HG03064 (cell line): Measurements from ENCODE around the gene STX18.
"Not testable (repeated sequence)": the region's sequence is repeated elsewhere in the genome, so short reads cannot be mapped to it uniquely, and the experiment has no call there.

Source experiments
- ATAC-seq: cut with Tn5 transposase; IDR thresholded peaks from one replicate; pipeline ENCODE4 v1.9.1; 2021; ENCODE audit warnings: low read depth; ENCODE audit not compliant: unreplicated experiment

The STX18 gene

GRCh38 chr4:4485806-4486205, 56.0 kb downstream of the STX18 start:
- no peak for ATAC-seq

GRCh38 chr4:4481399-4481994, 60.4 kb downstream of the STX18 start:
- ATAC-seq, result no peak

GRCh38 chr4:4480685-4481398, 61.0 kb downstream of the STX18 start:
- no peak for ATAC-seq

GRCh38 chr4:4480205-4480604, 61.6 kb downstream of the STX18 start:
- ATAC-seq, result no peak

GRCh38 chr4:4479366-4479765, 62.5 kb downstream of the STX18 start:
- no peak for ATAC-seq

- no peak for ATAC-seq
Measured at GRCh38 chr4:4477796-4478195, 64.1 kb downstream of the STX18 start.

- ATAC-seq, result no peak
Measured at GRCh38 chr4:4477391-4477790, 64.5 kb downstream of the STX18 start.

- no peak for ATAC-seq
Measured at GRCh38 chr4:4474476-4474875, 67.4 kb downstream of the STX18 start.

- no peak for ATAC-seq
Measured at GRCh38 chr4:4472344-4472958, 69.4 kb downstream of the STX18 start.

- ATAC-seq, result no peak
Measured at GRCh38 chr4:4471195-4471594, 70.7 kb downstream of the STX18 start.

GRCh38 chr4:4470208-4470607, 71.6 kb downstream of the STX18 start:
- no peak for ATAC-seq

GRCh38 chr4:4465238-4465637, 76.6 kb downstream of the STX18 start:
- ATAC-seq, result not testable (repeated sequence)

- ATAC-seq, result no peak
Measured at GRCh38 chr4:4462970-4463369, 78.9 kb downstream of the STX18 start.

GRCh38 chr4:4461850-4462249, 80.0 kb downstream of the STX18 start:
- ATAC-seq, result no peak

- no peak for ATAC-seq
Measured at GRCh38 chr4:4461178-4461577, 80.7 kb downstream of the STX18 start.

- ATAC-seq, result no peak
Measured at GRCh38 chr4:4460759-4461158, 81.1 kb downstream of the STX18 start.

- ATAC-seq, result no peak
Measured at GRCh38 chr4:4459181-4459580, 82.7 kb downstream of the STX18 start.

- no peak for ATAC-seq
Measured at GRCh38 chr4:4457803-4458553, 83.9 kb downstream of the STX18 start.

GRCh38 chr4:4456816-4457578, 84.9 kb downstream of the STX18 start:
- no peak for ATAC-seq

GRCh38 chr4:4456351-4456750, 85.5 kb downstream of the STX18 start:
- no peak for ATAC-seq
